ENCODE data around the gene FAT4.

- TF ChIP-seq, protein P1, sequence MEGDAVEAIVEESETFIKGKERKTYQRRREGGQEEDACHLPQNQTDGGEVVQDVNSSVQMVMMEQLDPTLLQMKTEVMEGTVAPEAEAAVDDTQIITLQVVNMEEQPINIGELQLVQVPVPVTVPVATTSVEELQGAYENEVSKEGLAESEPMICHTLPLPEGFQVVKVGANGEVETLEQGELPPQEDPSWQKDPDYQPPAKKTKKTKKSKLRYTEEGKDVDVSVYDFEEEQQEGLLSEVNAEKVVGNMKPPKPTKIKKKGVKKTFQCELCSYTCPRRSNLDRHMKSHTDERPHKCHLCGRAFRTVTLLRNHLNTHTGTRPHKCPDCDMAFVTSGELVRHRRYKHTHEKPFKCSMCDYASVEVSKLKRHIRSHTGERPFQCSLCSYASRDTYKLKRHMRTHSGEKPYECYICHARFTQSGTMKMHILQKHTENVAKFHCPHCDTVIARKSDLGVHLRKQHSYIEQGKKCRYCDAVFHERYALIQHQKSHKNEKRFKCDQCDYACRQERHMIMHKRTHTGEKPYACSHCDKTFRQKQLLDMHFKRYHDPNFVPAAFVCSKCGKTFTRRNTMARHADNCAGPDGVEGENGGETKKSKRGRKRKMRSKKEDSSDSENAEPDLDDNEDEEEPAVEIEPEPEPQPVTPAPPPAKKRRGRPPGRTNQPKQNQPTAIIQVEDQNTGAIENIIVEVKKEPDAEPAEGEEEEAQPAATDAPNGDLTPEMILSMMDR (IDR thresholded peaks at IDR 0.05) = no peak
- TF ChIP-seq POLR2A (IDR thresholded peaks at IDR 0.05) = no peak
These were observed 46.0 kb downstream of the FAT4 start for GRCh38 chr4:125360727-125361126.

All from lower leg skin (tissue), 3 donors.